ENCODE measurements around the gene AGRN.

- TF ChIP-seq POLR2A (IDR thresholded peaks at IDR 0.05; ENCODE audit: borderline replicate concordance, extremely low read depth, insufficient read depth, insufficient read length) (no peak), CEBPB (IDR thresholded peaks at IDR 0.05; ENCODE audit: low read depth) (no peak), CTCF (IDR thresholded peaks at IDR 0.05 in 2 of 3, conservative IDR thresholded peaks at IDR 0.05 in 1 of 3; ENCODE audit: borderline replicate concordance in 1 of 3, insufficient read depth in 1 of 3, low read depth in 2 of 3, low read length in 2 of 3) (no peak), SP1 (IDR thresholded peaks at IDR 0.05; ENCODE audit: low read depth) (no peak), MAX (IDR thresholded peaks at IDR 0.05) (no peak), EZH2 (IDR thresholded peaks at IDR 0.05) (no peak), POLR2AphosphoS5 (IDR thresholded peaks at IDR 0.05; ENCODE audit: low read depth, low read length) (no peak), EZH2phosphoT487 (IDR thresholded peaks at IDR 0.05; ENCODE audit: borderline replicate concordance) (no peak), ZFX (IDR thresholded peaks at IDR 0.05) (no peak)
Observed at GRCh38 chr1:1054099-1054700, 34.3 kb downstream of the AGRN start.

Measured in HCT116 (cell line).